ENCODE data around the gene PBRM1.

- TF ChIP-seq, protein P1, sequence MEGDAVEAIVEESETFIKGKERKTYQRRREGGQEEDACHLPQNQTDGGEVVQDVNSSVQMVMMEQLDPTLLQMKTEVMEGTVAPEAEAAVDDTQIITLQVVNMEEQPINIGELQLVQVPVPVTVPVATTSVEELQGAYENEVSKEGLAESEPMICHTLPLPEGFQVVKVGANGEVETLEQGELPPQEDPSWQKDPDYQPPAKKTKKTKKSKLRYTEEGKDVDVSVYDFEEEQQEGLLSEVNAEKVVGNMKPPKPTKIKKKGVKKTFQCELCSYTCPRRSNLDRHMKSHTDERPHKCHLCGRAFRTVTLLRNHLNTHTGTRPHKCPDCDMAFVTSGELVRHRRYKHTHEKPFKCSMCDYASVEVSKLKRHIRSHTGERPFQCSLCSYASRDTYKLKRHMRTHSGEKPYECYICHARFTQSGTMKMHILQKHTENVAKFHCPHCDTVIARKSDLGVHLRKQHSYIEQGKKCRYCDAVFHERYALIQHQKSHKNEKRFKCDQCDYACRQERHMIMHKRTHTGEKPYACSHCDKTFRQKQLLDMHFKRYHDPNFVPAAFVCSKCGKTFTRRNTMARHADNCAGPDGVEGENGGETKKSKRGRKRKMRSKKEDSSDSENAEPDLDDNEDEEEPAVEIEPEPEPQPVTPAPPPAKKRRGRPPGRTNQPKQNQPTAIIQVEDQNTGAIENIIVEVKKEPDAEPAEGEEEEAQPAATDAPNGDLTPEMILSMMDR (optimal IDR thresholded peaks at IDR 0.05 in 1 of 3, IDR thresholded peaks at IDR 0.05 in 1 of 3, conservative IDR thresholded peaks at IDR 0.05 in 1 of 3; ENCODE audit: extremely low read depth in 1 of 3, insufficient read depth in 2 of 3, low read length in 3 of 3), result no peak
- TF ChIP-seq EZH2 (IDR thresholded peaks at IDR 0.05; ENCODE audit: low read length), result no peak
Measured at GRCh38 chr3:52714335-52715302, 28.9 kb upstream of the PBRM1 start.

Data from keratinocyte (primary cell).